Adrenal gland (tissue), 5 donors: Measurements from ENCODE around the gene ZC3H12C.
"Not testable (repeated sequence)": the region's sequence is repeated elsewhere in the genome, so short reads cannot be mapped to it uniquely, and the experiment has no call there.

ENCODE experiments used
- POLR2A ChIP-seq, 2 donors: fragments of 450-650 bp; IDR thresholded peaks; one replicate each; pipeline ENCODE4 v1.6.1; 2017; ENCODE audit warnings: antibody characterized with exemption in 2 of 2, mild to moderate bottlenecking in 2 of 2, moderate library complexity in 1 of 2
- TF ChIP-seq, protein P1 (sequence below), 6 experiments: fragments of 450-650 bp in 4 of 6; fragments of 200-600 bp in 2 of 6; sonication (generic) in 1 of 6; IDR thresholded peaks; 1 replicate in 5 of 6; 2 replicates in 1 of 6; pipeline versions ENCODE4 v1.5.1 to v1.8.0; 2016 to 2021; ENCODE audit warnings: antibody characterized with exemption in 6 of 6, mild to moderate bottlenecking in 2 of 6, moderate library complexity in 1 of 6
- donor health status: DM: no; HTN: no; CAD: no.

DNA sequence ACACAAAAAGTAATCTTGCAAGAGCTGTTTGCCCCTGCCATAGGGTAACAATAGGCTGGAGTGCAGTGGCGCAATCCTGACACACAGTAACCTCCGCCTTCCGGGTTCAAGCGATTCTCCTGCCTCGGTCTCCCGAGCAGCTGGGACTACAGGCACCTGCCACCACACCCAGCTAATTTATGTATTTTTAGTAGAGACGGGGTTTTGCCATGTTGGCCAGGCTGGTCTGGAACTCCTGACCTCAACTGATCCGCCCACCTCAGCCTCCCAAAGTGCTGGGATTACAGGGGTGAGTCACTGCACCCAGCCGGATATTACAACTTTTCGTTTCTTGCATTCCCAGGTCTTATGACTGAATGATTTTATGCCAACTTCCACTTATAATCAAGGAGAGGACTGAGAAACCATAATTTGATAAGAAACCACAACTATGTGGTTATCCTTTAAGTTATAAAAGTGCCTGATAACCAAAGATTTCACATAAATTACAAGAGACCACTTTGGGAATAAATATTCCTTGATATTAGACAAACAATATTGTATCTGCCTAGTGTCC is 101.1 kb downstream of the ZC3H12C start:
- not testable (repeated sequence) for TF ChIP-seq POLR2A (IDR thresholded peaks at IDR 0.05)
- TF ChIP-seq, protein P1, sequence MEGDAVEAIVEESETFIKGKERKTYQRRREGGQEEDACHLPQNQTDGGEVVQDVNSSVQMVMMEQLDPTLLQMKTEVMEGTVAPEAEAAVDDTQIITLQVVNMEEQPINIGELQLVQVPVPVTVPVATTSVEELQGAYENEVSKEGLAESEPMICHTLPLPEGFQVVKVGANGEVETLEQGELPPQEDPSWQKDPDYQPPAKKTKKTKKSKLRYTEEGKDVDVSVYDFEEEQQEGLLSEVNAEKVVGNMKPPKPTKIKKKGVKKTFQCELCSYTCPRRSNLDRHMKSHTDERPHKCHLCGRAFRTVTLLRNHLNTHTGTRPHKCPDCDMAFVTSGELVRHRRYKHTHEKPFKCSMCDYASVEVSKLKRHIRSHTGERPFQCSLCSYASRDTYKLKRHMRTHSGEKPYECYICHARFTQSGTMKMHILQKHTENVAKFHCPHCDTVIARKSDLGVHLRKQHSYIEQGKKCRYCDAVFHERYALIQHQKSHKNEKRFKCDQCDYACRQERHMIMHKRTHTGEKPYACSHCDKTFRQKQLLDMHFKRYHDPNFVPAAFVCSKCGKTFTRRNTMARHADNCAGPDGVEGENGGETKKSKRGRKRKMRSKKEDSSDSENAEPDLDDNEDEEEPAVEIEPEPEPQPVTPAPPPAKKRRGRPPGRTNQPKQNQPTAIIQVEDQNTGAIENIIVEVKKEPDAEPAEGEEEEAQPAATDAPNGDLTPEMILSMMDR (IDR thresholded peaks at IDR 0.05): not testable (repeated sequence)
